Measurements from ENCODE around the gene KLHL6. TPM values are rescaled to one million over a fixed set of nuclear protein-coding genes. Genes with fewer than 3 reads are reported as not detected.

Gene KLHL6
- total and polyA plus RNA-seq, 5 donors = 1.1 to 1.7 (median 1.5) TPM

DNA sequence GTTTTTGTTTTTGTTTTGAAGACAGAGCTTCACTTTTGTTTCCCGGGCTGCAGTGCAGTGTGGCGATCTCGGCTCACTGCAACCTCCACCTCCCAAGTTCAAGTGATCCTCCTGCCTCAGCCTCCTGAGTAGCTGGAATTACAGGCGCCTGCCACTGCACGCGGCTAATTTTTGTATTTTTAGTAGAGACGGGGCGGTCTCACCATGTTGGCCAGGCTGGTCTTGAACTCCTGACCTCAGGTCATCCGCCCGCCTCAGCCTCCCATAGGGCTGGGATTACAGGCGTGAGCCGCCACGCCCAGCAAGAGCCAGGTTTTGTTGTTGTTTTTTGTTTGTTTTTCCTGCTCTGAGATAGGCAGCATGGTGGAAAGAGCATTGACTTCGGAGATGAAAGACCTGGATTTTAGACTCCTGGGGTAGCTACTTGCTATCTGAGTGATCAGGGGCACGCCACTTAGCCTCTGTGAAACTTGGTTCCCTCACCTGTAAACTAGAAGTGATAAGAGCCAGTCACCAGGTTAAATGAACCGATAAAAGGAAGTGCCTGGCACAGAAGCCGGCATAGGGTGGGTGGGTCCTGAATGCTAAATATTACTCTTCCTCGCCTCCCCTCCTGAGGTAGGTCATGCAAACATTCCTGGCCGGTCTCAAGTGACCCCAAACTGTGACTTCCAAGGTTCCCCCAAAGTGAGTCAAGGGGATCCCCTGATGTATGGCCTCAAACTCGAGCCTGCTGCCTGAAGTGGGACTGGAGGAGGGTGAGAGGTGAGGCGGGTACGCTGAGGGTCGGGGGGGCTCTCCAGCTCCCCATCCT is 64.2 kb downstream of the KLHL6 start:
- intact Hi-C loops (cut with DNase I) = no loop called here
- no peak for DNase-seq
- WGBS = 89% methylated on average over 23 of the region's 23 CpGs

DNA sequence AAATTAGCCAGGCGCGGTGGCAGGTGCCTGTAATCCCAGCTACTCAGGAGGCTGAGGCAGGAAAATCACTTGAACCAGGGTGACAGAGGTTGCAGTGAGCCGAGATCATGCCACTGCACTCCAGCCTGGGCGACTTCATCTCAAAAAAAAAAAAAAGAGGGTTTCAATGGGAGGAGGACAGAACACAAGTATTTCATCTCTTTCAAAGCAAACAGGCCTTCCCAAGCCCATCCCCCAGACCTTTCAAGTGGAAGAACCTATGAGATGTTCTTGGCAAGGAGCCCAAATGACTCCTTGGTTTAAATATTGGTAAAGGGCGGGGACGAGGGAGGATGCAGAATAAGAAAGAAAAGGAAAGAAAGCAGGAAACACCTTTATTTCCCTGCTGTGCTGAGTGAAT is 64.9 kb downstream of the KLHL6 start:
- WGBS = 75% methylated on average over 6 of the region's 6 CpGs
- DNase-seq (no peak), ATAC-seq (no peak)
- H3K4me1 ChIP-seq (ENCODE audit: control insufficient read depth, insufficient read depth, low read length) = no peaks in the 10 kb centered on the region
- H3K4me3 ChIP-seq (ENCODE audit: low read length) = no peak overlapping the region
- H3K9me3 ChIP-seq (ENCODE audit: control insufficient read depth, low read length) = no peaks in the 10 kb centered on the region
- intact Hi-C loops (cut with DNase I) = no loop called here
- no peak overlapping the region for H3K27ac ChIP-seq (ENCODE audit: low read length)
- H3K27me3 ChIP-seq (ENCODE audit: control insufficient read depth, insufficient read depth) = no peaks in the 10 kb centered on the region

More for the DNA sequence above, 64.2 kb downstream of the KLHL6 start:
- Histone ChIP-seq H3K27ac (ENCODE audit: low read length) (no peak overlapping the region), H3K27me3 (ENCODE audit: control insufficient read depth, insufficient read depth) (no peaks in the 10 kb centered on the region), H3K9me3 (ENCODE audit: control insufficient read depth, low read length) (no peaks in the 10 kb centered on the region), H3K4me3 (ENCODE audit: low read length) (no peak overlapping the region), H3K4me1 (ENCODE audit: control insufficient read depth, insufficient read depth, low read length) (no peaks in the 10 kb centered on the region)
- ATAC-seq = no peak

- Histone ChIP-seq H3K27ac (ENCODE audit: low read length) (no peak overlapping the region), H3K27me3 (ENCODE audit: control insufficient read depth, insufficient read depth) (no peaks in the 10 kb centered on the region), H3K4me3 (ENCODE audit: low read length) (no peak overlapping the region), H3K4me1 (ENCODE audit: control insufficient read depth, insufficient read depth, low read length) (no peaks in the 10 kb centered on the region), H3K9me3 (ENCODE audit: control insufficient read depth, low read length) (no peaks in the 10 kb centered on the region)
- DNase-seq (no peak), ATAC-seq (no peak)
- intact Hi-C loops (cut with DNase I) = no loop called here
- WGBS = 91% methylated on average over 9 of the region's 9 CpGs
Measured at GRCh38 chr3:183490211-183490601, 65.3 kb downstream of the KLHL6 start.

- 68% methylated on average over 6 of the region's 6 CpGs for WGBS
- H3K27ac ChIP-seq (ENCODE audit: low read length) = no peak overlapping the region
- intact Hi-C loops (cut with DNase I) = no loop called here
- H3K9me3 ChIP-seq (ENCODE audit: control insufficient read depth, low read length) = no peaks in the 10 kb centered on the region
- ATAC-seq = no peak
- H3K4me1 ChIP-seq (ENCODE audit: control insufficient read depth, insufficient read depth, low read length) = no peaks in the 10 kb centered on the region
- DNase-seq = no peak
- H3K4me3 ChIP-seq (ENCODE audit: low read length) = no peak overlapping the region
- no peaks in the 10 kb centered on the region for H3K27me3 ChIP-seq (ENCODE audit: control insufficient read depth, insufficient read depth)
Measured at GRCh38 chr3:183489455-183490210, 65.9 kb downstream of the KLHL6 start.

DNA sequence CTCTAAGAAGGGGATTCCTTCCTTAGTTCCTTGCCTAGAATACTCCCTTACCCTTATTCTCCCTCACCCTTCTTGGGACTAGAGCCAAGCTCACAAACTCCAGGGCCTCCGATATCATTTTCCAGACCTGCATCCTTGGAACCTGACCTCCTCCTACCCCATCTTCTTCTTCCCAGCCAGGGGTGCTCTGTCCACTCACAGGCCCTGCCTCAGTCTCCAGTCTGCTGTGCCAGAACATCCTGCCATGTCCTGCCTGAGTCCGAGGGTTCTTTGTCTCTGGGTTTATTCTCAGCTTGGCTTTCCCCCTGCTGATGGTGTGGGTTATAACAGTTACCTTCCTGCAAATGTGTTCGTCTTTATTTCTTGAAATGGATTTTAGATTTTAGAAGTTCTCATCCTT is 67.2 kb downstream of the KLHL6 start:
- intact Hi-C loops (cut with DNase I) = no loop called here
- ATAC-seq (no peak), DNase-seq (no peak)
- Histone ChIP-seq H3K27me3 (ENCODE audit: control insufficient read depth, insufficient read depth) (no peaks in the 10 kb centered on the region), H3K27ac (ENCODE audit: low read length) (no peak overlapping the region), H3K9me3 (ENCODE audit: control insufficient read depth, low read length) (no peaks in the 10 kb centered on the region), H3K4me3 (ENCODE audit: low read length) (no peak overlapping the region), H3K4me1 (ENCODE audit: control insufficient read depth, insufficient read depth, low read length) (peaks cover 2% of the 10 kb centered on the region)
- 90% methylated on average over 3 of the region's 3 CpGs for WGBS

DNA sequence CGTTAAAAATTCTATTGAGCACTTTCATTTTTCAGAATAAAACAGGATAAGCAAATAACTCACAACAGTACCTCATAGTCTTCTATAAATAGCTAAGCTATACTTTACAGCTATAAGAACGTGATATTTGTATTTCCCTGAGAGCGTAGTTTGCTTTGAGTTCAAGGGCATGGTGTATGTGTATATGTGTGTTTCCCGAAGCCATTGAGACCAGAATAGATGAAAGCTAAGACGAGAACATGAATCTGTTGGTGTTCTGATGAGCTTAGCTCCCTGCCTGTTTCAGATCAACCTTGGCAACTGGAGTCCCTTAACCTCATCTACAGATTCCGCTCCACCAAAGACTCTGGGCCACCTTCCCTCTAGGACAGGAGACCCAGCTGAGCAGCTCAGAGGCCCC is 67.6 kb downstream of the KLHL6 start:
- no peaks in the 10 kb centered on the region for H3K9me3 ChIP-seq (ENCODE audit: control insufficient read depth, low read length)
- H3K4me3 ChIP-seq (ENCODE audit: low read length) = no peak overlapping the region
- intact Hi-C loops (cut with DNase I) = no loop called here
- DNase-seq (no peak), ATAC-seq (no peak)
- 86% methylated on average over 6 of the region's 6 CpGs for WGBS
- no peaks in the 10 kb centered on the region for H3K27me3 ChIP-seq (ENCODE audit: control insufficient read depth, insufficient read depth)
- H3K4me1 ChIP-seq (ENCODE audit: control insufficient read depth, insufficient read depth, low read length) = peaks cover 6% of the 10 kb centered on the region
- H3K27ac ChIP-seq (ENCODE audit: low read length) = no peak overlapping the region

- H3K27ac ChIP-seq (ENCODE audit: low read length) = no peak overlapping the region
- WGBS = 66% methylated on average over 4 of the region's 4 CpGs
- no peak for ATAC-seq
- H3K4me3 ChIP-seq (ENCODE audit: low read length) = no peak overlapping the region
- DNase-seq = no peak
- intact Hi-C loops (cut with DNase I) = no loop called here
- no peaks in the 10 kb centered on the region for H3K9me3 ChIP-seq (ENCODE audit: control insufficient read depth, low read length)
- H3K27me3 ChIP-seq (ENCODE audit: control insufficient read depth, insufficient read depth) = no peaks in the 10 kb centered on the region
- peaks cover 6% of the 10 kb centered on the region for H3K4me1 ChIP-seq (ENCODE audit: control insufficient read depth, insufficient read depth, low read length)
Measured at GRCh38 chr3:183487016-183487415, 68.5 kb downstream of the KLHL6 start.

DNA sequence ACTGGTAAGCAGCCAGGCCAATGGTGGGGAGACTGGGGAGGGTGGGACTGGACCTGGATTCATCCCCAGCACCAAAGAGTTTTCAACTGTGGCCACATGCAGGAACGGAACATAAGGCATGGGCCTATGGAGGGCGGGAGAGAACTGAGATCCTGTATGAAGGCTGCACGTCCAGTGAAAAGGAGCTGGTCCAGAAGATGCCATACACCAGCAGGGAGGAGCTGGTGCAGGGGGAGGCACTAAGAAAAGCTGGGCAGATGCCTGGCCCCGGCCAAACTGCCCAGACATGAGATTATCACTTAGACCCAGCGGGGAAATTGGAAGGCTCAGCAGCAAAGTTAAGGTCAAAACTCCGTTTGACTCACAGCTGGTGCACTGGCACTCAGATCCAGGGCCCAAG is 69.0 kb downstream of the KLHL6 start:
- Histone ChIP-seq H3K4me1 (ENCODE audit: control insufficient read depth, insufficient read depth, low read length) (peaks cover 6% of the 10 kb centered on the region), H3K27ac (ENCODE audit: low read length) (no peak overlapping the region), H3K27me3 (ENCODE audit: control insufficient read depth, insufficient read depth) (no peaks in the 10 kb centered on the region), H3K4me3 (ENCODE audit: low read length) (no peak overlapping the region), H3K9me3 (ENCODE audit: control insufficient read depth, low read length) (no peaks in the 10 kb centered on the region)
- intact Hi-C loops (cut with DNase I) = no loop called here
- DNase-seq = no peak
- WGBS = 86% methylated on average over 6 of the region's 6 CpGs
- ATAC-seq = no peak

- ATAC-seq (no peak), DNase-seq (no peak)
- H3K27me3 ChIP-seq (ENCODE audit: control insufficient read depth, insufficient read depth) = no peaks in the 10 kb centered on the region
- H3K27ac ChIP-seq (ENCODE audit: low read length) = no peak overlapping the region
- intact Hi-C loops (cut with DNase I) = no loop called here
- no peak overlapping the region for H3K4me3 ChIP-seq (ENCODE audit: low read length)
- H3K9me3 ChIP-seq (ENCODE audit: control insufficient read depth, low read length) = no peaks in the 10 kb centered on the region
- H3K4me1 ChIP-seq (ENCODE audit: control insufficient read depth, insufficient read depth, low read length) = peaks cover 6% of the 10 kb centered on the region
- WGBS = 95% methylated on average over 6 of the region's 6 CpGs
Measured at GRCh38 chr3:183485585-183485984, 69.9 kb downstream of the KLHL6 start.

GRCh38 chr3:183485093-183485492 is 70.4 kb downstream of the KLHL6 start:
- Histone ChIP-seq H3K27me3 (ENCODE audit: control insufficient read depth, insufficient read depth) (no peaks in the 10 kb centered on the region), H3K9me3 (ENCODE audit: control insufficient read depth, low read length) (no peaks in the 10 kb centered on the region), H3K27ac (ENCODE audit: low read length) (no peak overlapping the region), H3K4me1 (ENCODE audit: control insufficient read depth, insufficient read depth, low read length) (peaks cover 6% of the 10 kb centered on the region), H3K4me3 (ENCODE audit: low read length) (no peak overlapping the region)
- DNase-seq (no peak), ATAC-seq (no peak)
- WGBS = 96% methylated on average over 6 of the region's 6 CpGs
- intact Hi-C loops (cut with DNase I) = no loop called here

- ATAC-seq = no peak
Measured at GRCh38 chr3:183484431-183485075, 71.0 kb downstream of the KLHL6 start.

More at GRCh38 chr3:183484431-183485075, 71.0 kb downstream of the KLHL6 start:
- no peak for DNase-seq
- peaks cover 6% of the 10 kb centered on the region for H3K4me1 ChIP-seq (ENCODE audit: control insufficient read depth, insufficient read depth, low read length)
- H3K4me3 ChIP-seq (ENCODE audit: low read length) = no peak overlapping the region
- intact Hi-C loops (cut with DNase I) = no loop called here
- no peaks in the 10 kb centered on the region for H3K27me3 ChIP-seq (ENCODE audit: control insufficient read depth, insufficient read depth)
- H3K27ac ChIP-seq (ENCODE audit: low read length) = no peak overlapping the region
- 91% methylated on average over 4 of the region's 4 CpGs for WGBS
- no peaks in the 10 kb centered on the region for H3K9me3 ChIP-seq (ENCODE audit: control insufficient read depth, low read length)

Data from right cardiac atrium (tissue), 5 donors.